NCI-H524 (cell line): ENCODE measurements around the gene SCN2B.

Source experiments
- DNase-seq, 2 experiments: peaks; one replicate each; lab custom pipeline; 2025; lab: John Stamatoyannopoulos, UW

SCN2B gene

GRCh38 chr11:118174006-118174567, 2.4 kb downstream of the SCN2B start:
- DNase-seq, result no peak

DNA sequence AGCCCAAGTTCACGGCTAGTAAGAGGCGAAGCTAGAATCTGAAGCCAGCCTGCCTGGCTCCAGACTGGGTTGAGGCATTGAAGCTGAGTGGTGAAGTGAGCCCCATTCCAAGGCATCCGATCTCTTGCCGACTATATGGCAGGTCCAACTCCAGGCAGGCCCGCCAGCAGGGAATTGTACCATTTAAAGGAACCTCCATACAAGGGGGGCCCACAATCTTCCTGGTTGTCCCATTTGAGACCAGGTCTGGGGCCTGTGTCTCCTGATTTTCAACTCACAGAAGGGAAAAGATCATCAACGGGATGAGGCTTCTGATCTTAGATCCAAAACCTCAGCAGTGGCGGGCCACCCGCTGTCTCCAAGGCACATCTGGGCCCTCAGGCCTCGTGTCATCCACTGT, 4.1 kb downstream of the SCN2B start:
- DNase-seq, result no peak

DNA sequence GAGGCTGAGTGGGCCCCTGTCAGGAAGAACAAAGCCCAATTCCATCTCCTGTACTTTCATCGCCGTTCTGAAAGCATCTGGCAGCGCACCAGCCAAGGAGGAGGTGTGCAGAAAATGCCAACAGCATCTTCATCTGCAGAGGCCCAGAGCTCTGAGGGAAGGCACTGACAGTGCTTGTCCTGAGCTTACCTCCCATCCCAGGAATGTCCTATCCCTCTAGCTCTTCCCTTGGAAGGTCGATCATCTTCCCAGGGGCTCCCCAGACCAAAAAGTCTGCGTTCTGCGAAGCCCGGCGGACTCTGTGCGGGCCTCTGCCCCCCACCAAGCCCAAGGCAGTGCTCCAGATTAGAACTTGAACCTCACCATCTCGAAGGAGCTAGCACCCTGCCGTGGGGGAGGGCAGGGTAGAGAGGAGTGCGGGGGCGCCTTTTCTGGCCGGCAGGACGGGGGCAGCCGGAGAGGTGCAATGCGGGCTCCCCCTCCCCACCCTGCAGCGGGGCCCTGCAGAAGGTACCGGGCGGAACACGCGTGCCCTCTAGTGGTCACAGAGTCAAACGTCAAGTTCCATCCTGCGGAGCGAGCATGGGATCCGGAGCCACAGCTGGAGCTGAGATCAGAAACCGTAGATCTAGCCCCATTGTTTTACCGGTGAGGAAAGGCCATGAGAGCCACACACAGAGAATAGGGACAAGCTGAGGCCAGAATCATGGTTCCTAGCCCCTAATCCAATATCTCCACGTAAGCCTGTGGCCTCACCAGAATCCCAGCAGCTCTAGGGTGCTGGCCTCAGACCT, 5.0 kb downstream of the SCN2B start:
- peak; percentile 33 to 73 for DNase-seq

DNA sequence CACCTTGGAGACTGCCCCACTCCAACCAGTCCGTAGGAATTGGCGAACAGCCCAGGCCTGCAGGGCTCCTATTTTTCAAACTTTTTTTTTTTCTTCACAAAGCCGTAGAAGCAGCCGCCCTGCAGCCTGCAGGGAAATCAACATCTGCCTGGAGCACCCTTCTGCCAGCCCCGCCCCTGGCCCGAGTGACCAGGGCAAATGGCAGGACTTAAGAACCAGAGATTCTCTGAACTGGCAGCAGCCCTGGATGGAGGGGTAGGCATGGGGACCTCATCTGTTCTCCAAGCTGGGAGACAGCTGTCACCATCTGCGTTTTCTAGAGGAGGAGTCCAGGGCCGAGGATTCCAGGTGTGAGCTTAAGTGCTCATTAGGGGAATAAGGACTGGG, 5.6 kb downstream of the SCN2B start:
- peak in 1 of 2 experiments; percentile 68 for DNase-seq

- no peak for DNase-seq
Measured at GRCh38 chr11:118170231-118170630, 6.2 kb downstream of the SCN2B start.

GRCh38 chr11:118169300-118170140, 6.9 kb downstream of the SCN2B start:
- no peak for DNase-seq

DNA sequence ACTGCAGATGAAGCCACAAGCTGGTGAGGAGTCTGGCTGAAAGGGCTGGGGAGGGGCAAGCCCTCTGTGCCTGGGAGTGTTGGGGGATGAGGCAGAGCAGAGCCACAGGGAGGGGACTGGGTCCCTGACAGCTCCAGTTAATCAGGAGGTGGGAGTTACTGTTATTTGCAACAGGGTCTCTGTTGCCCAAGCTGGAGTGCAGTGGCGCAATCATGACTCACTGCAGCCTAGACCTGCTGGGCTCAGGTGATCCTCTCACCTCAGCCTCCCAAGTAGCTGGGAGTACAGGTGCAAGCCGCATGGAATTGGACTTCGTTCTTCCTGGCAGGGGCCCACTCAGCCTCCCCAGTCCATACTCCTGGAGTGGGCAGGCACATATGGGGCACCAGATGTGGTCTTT, 7.7 kb downstream of the SCN2B start:
- no peak for DNase-seq

GRCh38 chr11:118168316-118168715, 8.1 kb downstream of the SCN2B start:
- DNase-seq, result no peak

GRCh38 chr11:118167906-118168305, 8.5 kb downstream of the SCN2B start:
- DNase-seq, result no peak

DNA sequence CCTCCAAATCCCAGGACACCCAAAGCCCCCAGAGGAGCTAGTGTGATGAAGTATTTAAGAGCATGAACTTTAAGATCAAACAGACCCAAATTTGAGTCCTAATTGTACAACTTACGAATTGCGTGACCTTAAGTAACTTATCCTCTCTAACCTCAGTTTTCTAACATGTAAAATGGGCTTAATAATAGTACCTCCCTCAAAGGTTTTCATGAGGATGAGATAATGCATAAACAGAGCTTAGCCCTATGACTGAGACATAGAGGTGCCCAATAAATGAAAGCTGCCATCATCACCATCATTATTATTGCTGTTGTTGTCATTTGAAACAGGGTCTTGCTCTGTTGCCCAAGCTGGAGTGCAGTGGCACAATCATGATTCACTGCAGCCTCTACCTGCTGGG, 9.2 kb downstream of the SCN2B start:
- no peak for DNase-seq

DNA sequence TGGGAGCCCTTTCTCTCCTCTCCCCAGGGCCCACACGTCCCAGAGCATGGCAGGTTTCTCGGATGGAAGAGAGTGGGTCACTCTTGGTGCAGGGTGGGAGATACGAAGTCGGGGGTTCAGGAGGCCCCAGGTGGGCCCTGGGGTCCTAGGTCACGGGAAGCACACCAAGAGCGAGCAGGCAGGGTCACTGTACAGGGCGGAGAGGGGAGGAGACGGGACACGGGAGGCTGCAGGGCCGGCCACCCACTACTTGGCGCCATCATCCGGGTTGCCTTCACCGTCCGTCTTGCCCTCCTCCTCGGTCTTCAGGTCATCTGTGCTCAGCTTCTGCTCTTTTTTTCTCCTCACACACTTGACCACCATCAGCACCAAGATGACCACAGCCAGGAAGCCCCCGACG, 9.8 kb downstream of the SCN2B start:
- no peak for DNase-seq

- no peak for DNase-seq
Measured at GRCh38 chr11:118164885-118165284, 11.6 kb downstream of the SCN2B start.

GRCh38 chr11:118163494-118163893, 12.9 kb downstream of the SCN2B start:
- peak in 1 of 2 experiments; percentile 26 for DNase-seq

- no peak for DNase-seq
Measured at GRCh38 chr11:118162846-118163245, 13.6 kb downstream of the SCN2B start.

GRCh38 chr11:118161786-118162185, 14.7 kb downstream of the SCN2B start:
- no peak for DNase-seq

- DNase-seq, result no peak
Measured at GRCh38 chr11:118157186-118157895, 19.1 kb downstream of the SCN2B start.

DNA sequence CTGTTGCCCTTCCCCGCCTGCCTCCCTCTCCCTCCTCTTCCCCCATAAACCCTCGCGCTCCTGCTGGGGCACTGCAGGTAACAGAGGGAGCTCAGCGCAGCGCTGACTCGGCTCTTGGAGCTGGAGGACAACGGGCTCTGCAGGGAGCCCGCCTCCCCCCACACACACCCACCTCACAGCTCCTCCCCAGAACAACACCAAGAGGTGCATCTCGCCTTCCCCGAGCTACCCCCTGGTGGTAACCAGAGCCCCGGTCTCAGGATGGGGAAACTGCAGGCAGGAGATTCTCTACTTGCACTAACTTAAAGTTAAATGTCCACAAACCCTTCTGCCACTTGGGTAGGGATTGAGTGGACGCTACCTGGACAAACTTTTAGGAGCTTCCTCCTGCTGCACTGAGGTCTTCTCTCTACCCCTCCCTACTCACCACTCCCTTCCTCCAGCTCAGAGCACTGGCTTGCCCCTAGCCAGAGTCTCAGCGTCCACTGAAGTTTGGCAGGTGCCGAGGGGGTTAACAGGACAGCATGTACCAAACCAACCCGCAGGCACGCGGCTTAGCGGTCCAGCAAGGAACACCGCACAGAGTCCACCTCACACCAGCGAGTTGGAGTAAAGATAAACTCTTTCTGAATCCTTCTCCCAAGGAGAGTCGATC, 19.8 kb downstream of the SCN2B start:
- DNase-seq, result peak in 1 of 2 experiments; percentile 42

GRCh38 chr11:118155776-118156530, 20.5 kb downstream of the SCN2B start:
- peak in 1 of 2 experiments; percentile 39 for DNase-seq

DNA sequence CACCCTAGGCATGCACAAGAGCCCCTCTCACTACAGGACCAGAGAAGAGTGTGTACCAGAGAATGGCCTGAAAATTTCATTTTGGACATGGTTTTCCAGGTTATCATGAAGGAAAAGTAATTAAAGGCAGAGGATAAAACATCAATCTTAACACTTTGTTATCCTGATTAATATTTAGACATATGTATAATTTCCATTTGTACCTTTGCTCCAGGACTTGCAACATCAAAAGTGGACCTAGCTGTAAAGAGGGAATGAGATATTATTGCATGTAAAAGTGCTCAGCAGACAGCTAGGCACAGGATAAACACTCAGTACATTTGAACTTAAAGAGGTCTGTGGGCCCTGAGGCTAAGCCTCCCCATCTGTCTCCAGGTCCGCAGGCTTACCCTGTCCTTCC, 21.8 kb downstream of the SCN2B start:
- peak in 1 of 2 experiments; percentile 22 for DNase-seq

GRCh38 chr11:118153976-118154375, 22.5 kb downstream of the SCN2B start:
- DNase-seq, result no peak

DNA sequence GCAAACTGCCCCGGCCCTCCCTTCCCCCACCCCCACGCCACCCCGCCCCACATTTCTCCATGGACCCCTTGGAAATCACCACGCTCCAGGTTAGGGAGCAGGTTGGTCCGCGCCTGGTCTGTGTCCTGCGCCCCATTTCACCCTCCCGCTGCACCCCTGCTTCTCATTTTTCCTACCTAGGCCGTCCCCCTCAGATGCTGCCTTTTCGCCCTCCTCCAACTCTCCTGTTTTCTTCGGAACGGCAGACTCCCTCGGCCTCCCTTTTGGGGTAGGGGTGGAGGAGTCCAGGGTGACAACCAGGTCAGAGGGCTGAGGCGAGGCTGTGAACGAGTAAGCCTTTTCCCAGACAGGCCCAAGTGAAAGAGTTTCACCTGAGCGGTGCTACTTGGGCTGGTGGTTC, 22.9 kb downstream of the SCN2B start:
- no peak for DNase-seq
